IMR-90 (cell line): ENCODE data around the gene GPLD1. TPM values are rescaled to one million over a fixed set of nuclear protein-coding genes. Genes with fewer than 3 reads are reported as not detected.

Experiments used
- ATAC-seq: fragments of 200-7000 bp; cut with Tn5 transposase; 2 replicates; pipeline ENCODE4 v1.9.1; 2020; ENCODE audit warnings: low read depth, mild to moderate bottlenecking, moderate library complexity
- BruUV-seq: library from RNA; stranded (reverse); fragments of 400-500 nt; replicated peaks from 2 replicates; lab custom pipeline; 2021; lab: Mats Ljungman, UMichigan
- CTCF ChIA-PET: fragments of 300-600 bp; formaldehyde crosslinking; extraction: SDS; loops from one replicate; lab custom pipeline; 2021; ENCODE audit warnings: antibody characterized with exemption; lab: Yijun Ruan, JAX
- POLR2A ChIA-PET: fragments of 300-600 bp; sonication (Branson Sonifier 250); formaldehyde crosslinking; loops from one replicate; lab custom pipeline; 2022; ENCODE audit warnings: antibody characterized with exemption; ENCODE audit not compliant: unreplicated experiment; lab: Charles Lee
- DNase-seq: peaks from one replicate; pipeline ENCODE4 v3.0.0; 2013
- H2AFZ ChIP-seq: replicated peaks from 2 replicates; pipeline ENCODE3; 2013; ENCODE audit warnings: low read length, mild to moderate bottlenecking; ENCODE audit not compliant: poor library complexity
- H2AK5ac ChIP-seq: 2 replicates; pipeline ENCODE4 v1.6.1; 2013; ENCODE audit warnings: low read depth, low read length, inconsistent platforms
- H2AK9ac ChIP-seq: replicated peaks from 2 replicates; pipeline ENCODE3; 2013; ENCODE audit warnings: mild to moderate bottlenecking, low read depth, low read length, moderate library complexity; ENCODE audit not compliant: poor library complexity
- H2BK120ac ChIP-seq: 2 replicates; pipeline ENCODE4 v1.6.1; 2013; ENCODE audit warnings: low read depth, low read length, inconsistent platforms
- H2BK15ac ChIP-seq: 3 replicates; pipeline ENCODE4 v1.6.1; 2013; ENCODE audit warnings: low read depth, low read length, inconsistent platforms
- H2BK20ac ChIP-seq: 2 replicates; pipeline ENCODE4 v1.6.1; 2013; ENCODE audit warnings: low read depth, mild to moderate bottlenecking, inconsistent platforms, low read length, moderate library complexity
- H2BK5ac ChIP-seq: 2 replicates; pipeline ENCODE4 v1.6.1; 2013; ENCODE audit warnings: mild to moderate bottlenecking, low read depth, low read length, inconsistent platforms; ENCODE audit not compliant: poor library complexity, severe bottlenecking
- H3K14ac ChIP-seq: replicated peaks from 2 replicates; pipeline ENCODE4 v1.6.1; 2013; ENCODE audit warnings: low read depth, low read length, inconsistent platforms
- H3K18ac ChIP-seq: 2 replicates; pipeline ENCODE4 v1.6.1; 2013; ENCODE audit warnings: low read depth, low read length, control low read depth
- H3K23ac ChIP-seq: 2 replicates; pipeline ENCODE4 v1.6.1; 2013; ENCODE audit warnings: low read depth, low read length, inconsistent platforms
- H3K27ac ChIP-seq: 2 replicates; pipeline ENCODE4 v1.5.1; 2013; ENCODE audit warnings: mild to moderate bottlenecking, control low read depth, low read length; ENCODE audit not compliant: insufficient read depth
- H3K27me3 ChIP-seq: 2 replicates; pipeline ENCODE4 v1.6.1; 2013; ENCODE audit warnings: low read length; ENCODE audit not compliant: control insufficient read depth, insufficient read depth
- H3K36me3 ChIP-seq: 2 replicates; pipeline ENCODE4 v1.6.1; 2013; ENCODE audit warnings: low read length, mixed read lengths; ENCODE audit not compliant: control insufficient read depth, insufficient read depth
- H3K4ac ChIP-seq: 2 replicates; pipeline ENCODE4 v1.6.1; 2013; ENCODE audit warnings: low read depth, low read length, inconsistent platforms
- H3K4me1 ChIP-seq: 2 replicates; pipeline ENCODE4 v1.6.1; 2013; ENCODE audit warnings: low read length, mixed read lengths; ENCODE audit not compliant: control insufficient read depth, insufficient read depth
- H3K4me2 ChIP-seq: 2 replicates; pipeline ENCODE4 v1.6.1; 2013; ENCODE audit warnings: low read depth, mild to moderate bottlenecking, control low read depth, low read length, moderate library complexity
- H3K4me3 ChIP-seq: 2 replicates; pipeline ENCODE4 v1.5.1; 2013; ENCODE audit warnings: low read depth, mild to moderate bottlenecking, control low read depth, low read length, moderate library complexity; ENCODE audit not compliant: insufficient read depth
- H3K56ac ChIP-seq: 2 replicates; pipeline ENCODE4 v1.6.1; 2013; ENCODE audit warnings: low read length, inconsistent platforms; ENCODE audit not compliant: insufficient read depth; ENCODE audit errors: extremely low read depth
- H3K79me1 ChIP-seq, 2 experiments: 2 replicates each; pipeline ENCODE4 v1.6.1; 2013; ENCODE audit warnings: low read length in 2 of 2, inconsistent platforms in 1 of 2, low read depth in 1 of 2
- H3K9ac ChIP-seq: 2 replicates; pipeline ENCODE4 v1.6.1; 2013; ENCODE audit warnings: low read depth, low read length, control low read depth
- H3K9me1 ChIP-seq: 2 replicates; pipeline ENCODE4 v1.6.1; 2013; ENCODE audit warnings: low read length, inconsistent platforms; ENCODE audit not compliant: insufficient read depth
- H3K9me3 ChIP-seq: 2 replicates; pipeline ENCODE4 v1.6.1; 2013; ENCODE audit warnings: low read length; ENCODE audit not compliant: control insufficient read depth, insufficient read depth
- H4K20me1 ChIP-seq: 2 replicates; pipeline ENCODE4 v1.6.1; 2013; ENCODE audit warnings: low read length, inconsistent platforms; ENCODE audit not compliant: insufficient read depth
- H4K5ac ChIP-seq: 2 replicates; pipeline ENCODE4 v1.6.1; 2013; ENCODE audit warnings: mild to moderate bottlenecking, low read depth, low read length, control low read depth
- H4K8ac ChIP-seq, 2 experiments: 2 replicates each; pipeline ENCODE4 v1.6.1; 2013; ENCODE audit warnings: low read depth in 2 of 2, low read length in 2 of 2, control low read depth in 1 of 2, inconsistent platforms in 1 of 2
- H4K91ac ChIP-seq: 2 replicates; pipeline ENCODE4 v1.6.1; 2013; ENCODE audit warnings: low read depth, low read length, inconsistent platforms; ENCODE audit not compliant: insufficient read depth
- CEBPB ChIP-seq: IDR thresholded peaks from 2 replicates; pipeline ENCODE4 v1.6.1; 2012; ENCODE audit warnings: low read depth, low read length, improper control_type of control experiment
- FOS ChIP-seq: fragments of 150-350 bp; IDR thresholded peaks from 2 replicates; pipeline ENCODE4 v1.6.1; 2016; ENCODE audit warnings: low read depth, low read length
- RFX5 ChIP-seq: IDR thresholded peaks from 2 replicates; pipeline ENCODE4 v1.8.0; 2012; ENCODE audit warnings: low read depth, mild to moderate bottlenecking, low read length, moderate library complexity
- WGBS, 2 experiments: methylation state at CpG; one replicate each; pipeline versions ENCODE4 v1.1.5 to v1.1.7; 2013; ENCODE audit warnings: missing lambda C conversion rate in 2 of 2; ENCODE audit not compliant: insufficient read length in 1 of 2; ENCODE audit errors: extremely low coverage in 2 of 2; 5-methylcytosine and 5-hydroxymethylcytosine counted together
- dilution Hi-C: fragments of 300-500 bp; cut with HindIII; formaldehyde crosslinking; loops from one replicate; pipeline ENCODE4 v1.14.3; 2018; ENCODE audit warnings: low sequenced_read_pairs; ENCODE audit not compliant: unreplicated experiment
- in situ Hi-C: fragments of 300-500 bp; cut with MboI; formaldehyde crosslinking; loops from 3 replicates; pipeline ENCODE4 v1.14.3; 2019; ENCODE audit warnings: low sequenced_read_pairs, inconsistent platforms, mixed read lengths
- intact Hi-C: fragments of 100-400 bp; cut with micrococcal nuclease; formaldehyde crosslinking; loops from 2 replicates; pipeline ENCODE4 v1.10.0; 2022
- polyA plus RNA-seq, 3 experiments: library from polyadenylated mRNA; depleted of rRNA; stranded (reverse); fragments of >200 nt; gene quantifications; 2 replicates each; pipeline ENCODE4 v1.2.3, GENCODE V29; 2012; ENCODE audit warnings: low replicate concordance in 1 of 3
- total RNA-seq: library from RNA; depleted of rRNA; stranded (reverse); fragments of >200 nt; gene quantifications from 2 replicates; pipeline ENCODE4 v1.2.3, GENCODE V29; 2012
- TF ChIP-seq, protein P1 (sequence below): conservative IDR thresholded peaks from 2 replicates; pipeline ENCODE4 v1.5.1; 2012; ENCODE audit warnings: mild to moderate bottlenecking, low read depth, low read length, improper control_type of control experiment

GPLD1 gene
- total and polyA plus RNA-seq, 2 of the 4 experiments (the other 2 are of a cell fraction), result 0.05 to 0.18 TPM

GRCh38 chr6:24394780-24395437, 94.5 kb downstream of the GPLD1 start:
- no TSS peak for BruUV-seq
- Histone ChIP-seq H3K27ac (peak overlapping the region; percentile 68), H3K18ac (peak overlapping the region; percentile 89; the same call in 1 of the 2 replicates), H3K14ac (no peak overlapping the region), H2AK5ac (0 out of 2 replicates have a peak overlapping the region, but pooled peaks have one; percentile 36), H3K27me3 (no peaks in the 10 kb centered on the region), H2BK5ac (peak overlapping the region; percentile 81), H3K9me3 (no peaks in the 10 kb centered on the region; the same call in 1 of the 2 replicates), H2AFZ (no peak overlapping the region), H2AK9ac (no peak overlapping the region), H2BK15ac (peak overlapping the region; percentile 20; the same call in 1 of the 3 replicates), H2BK120ac (no peak overlapping the region), H3K4me1 (peaks cover 5% of the 10 kb centered on the region), H3K4me3 (no peak overlapping the region), H4K8ac (no peak overlapping the region), H2BK20ac (no peak overlapping the region), H3K23ac (no peak overlapping the region), H3K4me2 (peak overlapping the region; percentile 62; the same call in 1 of the 2 replicates), H3K36me3 (no peaks in the 10 kb centered on the region), H4K91ac (no peak overlapping the region), H4K5ac (peak overlapping the region; percentile 55; the same call in 1 of the 2 replicates), H3K56ac (no peak overlapping the region), H3K79me1 (no peaks in the 10 kb centered on the region), H3K9ac (no peak overlapping the region), H3K4ac (no peak overlapping the region), H3K9me1 (no peaks in the 10 kb centered on the region), H4K20me1 (no peaks in the 10 kb centered on the region)
- 50% methylated on average over 1 of the region's 4 CpGs; no CpG with 5 or more reads in 1 of the 2 experiments for WGBS, 2 experiments
- ChIA-PET CTCF (no interaction called here), POLR2A (no interaction called here)
- peak; percentile 91 for DNase-seq
- TF ChIP-seq RFX5 (0 out of 2 replicates have a peak, but pooled peaks have one; percentile 21), CEBPB (peak; percentile 95), FOS (peak; percentile 62; the same call in 1 of the 2 replicates)
- TF ChIP-seq, protein P1, sequence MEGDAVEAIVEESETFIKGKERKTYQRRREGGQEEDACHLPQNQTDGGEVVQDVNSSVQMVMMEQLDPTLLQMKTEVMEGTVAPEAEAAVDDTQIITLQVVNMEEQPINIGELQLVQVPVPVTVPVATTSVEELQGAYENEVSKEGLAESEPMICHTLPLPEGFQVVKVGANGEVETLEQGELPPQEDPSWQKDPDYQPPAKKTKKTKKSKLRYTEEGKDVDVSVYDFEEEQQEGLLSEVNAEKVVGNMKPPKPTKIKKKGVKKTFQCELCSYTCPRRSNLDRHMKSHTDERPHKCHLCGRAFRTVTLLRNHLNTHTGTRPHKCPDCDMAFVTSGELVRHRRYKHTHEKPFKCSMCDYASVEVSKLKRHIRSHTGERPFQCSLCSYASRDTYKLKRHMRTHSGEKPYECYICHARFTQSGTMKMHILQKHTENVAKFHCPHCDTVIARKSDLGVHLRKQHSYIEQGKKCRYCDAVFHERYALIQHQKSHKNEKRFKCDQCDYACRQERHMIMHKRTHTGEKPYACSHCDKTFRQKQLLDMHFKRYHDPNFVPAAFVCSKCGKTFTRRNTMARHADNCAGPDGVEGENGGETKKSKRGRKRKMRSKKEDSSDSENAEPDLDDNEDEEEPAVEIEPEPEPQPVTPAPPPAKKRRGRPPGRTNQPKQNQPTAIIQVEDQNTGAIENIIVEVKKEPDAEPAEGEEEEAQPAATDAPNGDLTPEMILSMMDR, result no peak
- in situ Hi-C loops (no loop called here), intact Hi-C loops (no loop called here), dilution Hi-C loops (no loop called here)
- ATAC-seq, result peak; percentile 98
